Astrocyte (in vitro differentiated cells and primary cell): ENCODE data around the gene MALAT1. TPM values are rescaled to one million over a fixed set of nuclear protein-coding genes. Genes with fewer than 3 reads are reported as not detected.

Source experiments
- DNase-seq: peaks from one replicate; pipeline ENCODE4 v3.0.0-alpha.2; 2010; ENCODE audit warnings: low read depth
- FAIRE-seq: peaks from 2 replicates; lab custom pipeline; 2011; peaks lifted over from hg19 to GRCh38; lab: Jason Lieb, UNC
- H2AFZ ChIP-seq: 2 replicates; pipeline ENCODE4 v1.6.0; 2012; ENCODE audit warnings: low read depth, low read length, inconsistent platforms
- H3K27ac ChIP-seq: 2 replicates; pipeline ENCODE4 v1.5.1; 2011; ENCODE audit warnings: low read depth, low read length, inconsistent platforms
- H3K27me3 ChIP-seq: 2 replicates; pipeline ENCODE4 v1.6.0; 2011; ENCODE audit warnings: low read length, inconsistent platforms; ENCODE audit not compliant: insufficient read depth
- H3K36me3 ChIP-seq: 2 replicates; pipeline ENCODE4 v1.5.1; 2011; ENCODE audit warnings: low read length, inconsistent platforms; ENCODE audit not compliant: insufficient read depth
- H3K4me1 ChIP-seq: 2 replicates; pipeline ENCODE4 v1.5.1; 2011; ENCODE audit warnings: low read length, inconsistent platforms; ENCODE audit not compliant: insufficient read depth
- H3K4me2 ChIP-seq: 2 replicates; pipeline ENCODE4 v1.6.0; 2012; ENCODE audit warnings: low read length, inconsistent platforms
- H3K4me3 ChIP-seq: 2 replicates; pipeline ENCODE4 v1.5.1; 2011; ENCODE audit warnings: low read depth, mild to moderate bottlenecking, low read length, inconsistent platforms; ENCODE audit not compliant: insufficient read depth
- H3K79me2 ChIP-seq: 2 replicates; pipeline ENCODE4 v1.6.0; 2012; ENCODE audit warnings: mild to moderate bottlenecking, low read length, inconsistent platforms; ENCODE audit not compliant: insufficient read depth
- H3K9ac ChIP-seq: 2 replicates; pipeline ENCODE4 v1.6.0; 2012; ENCODE audit warnings: mild to moderate bottlenecking, low read length, inconsistent platforms
- H3K9me3 ChIP-seq: 2 replicates; pipeline ENCODE4 v1.5.1; 2012; ENCODE audit warnings: low read depth, mild to moderate bottlenecking, low read length, inconsistent platforms; ENCODE audit not compliant: insufficient read depth
- H4K20me1 ChIP-seq: 2 replicates; pipeline ENCODE4 v1.6.0; 2012; ENCODE audit warnings: low read length, inconsistent platforms; ENCODE audit not compliant: insufficient read depth
- H3K27ac Mint-ChIP-seq: one replicate; pipeline ENCODE4 v1.8.0; 2021; ENCODE audit warnings: mild to moderate bottlenecking, mixed read lengths; ENCODE audit not compliant: unreplicated experiment
- H3K27me3 Mint-ChIP-seq: one replicate; pipeline ENCODE4 v1.8.0; 2021; ENCODE audit warnings: low read depth, mixed read lengths; ENCODE audit not compliant: unreplicated experiment
- H3K36me3 Mint-ChIP-seq: one replicate; pipeline ENCODE4 v1.8.0; 2021; ENCODE audit warnings: low read depth, mixed read lengths; ENCODE audit not compliant: unreplicated experiment
- H3K4me1 Mint-ChIP-seq: one replicate; pipeline ENCODE4 v1.8.0; 2021; ENCODE audit warnings: low read depth, mixed read lengths; ENCODE audit not compliant: unreplicated experiment
- H3K4me3 Mint-ChIP-seq: one replicate; pipeline ENCODE4 v1.8.0; 2021; ENCODE audit warnings: mild to moderate bottlenecking, moderate library complexity, mixed read lengths; ENCODE audit not compliant: unreplicated experiment
- H3K9me3 Mint-ChIP-seq: one replicate; pipeline ENCODE4 v1.8.0; 2021; ENCODE audit warnings: mild to moderate bottlenecking, mixed read lengths; ENCODE audit not compliant: unreplicated experiment
- CTCF ChIP-seq: IDR thresholded peaks from 2 replicates; pipeline ENCODE4 v1.5.1; 2011; ENCODE audit warnings: low read depth, mild to moderate bottlenecking, inconsistent platforms, low read length, moderate library complexity; ENCODE audit not compliant: insufficient read depth
- EZH2 ChIP-seq: IDR thresholded peaks from 2 replicates; pipeline ENCODE4 v1.6.1; 2012; ENCODE audit warnings: mild to moderate bottlenecking, low read length, inconsistent platforms; ENCODE audit not compliant: insufficient read depth
- total RNA-seq: library from RNA; stranded (reverse); gene quantifications from 2 replicates; pipeline ENCODE4 v1.2.1, GENCODE V29; 2021

Gene MALAT1
- total RNA-seq, 1 donor from 2014 or later, result 8,991 TPM

GRCh38 chr11:65528819-65529350 lies 30.0 kb downstream of the MALAT1 start:
- H2AFZ ChIP-seq, result no peak overlapping the region
- H3K79me2 ChIP-seq, result peaks cover 39% of the 10 kb centered on the region
- peaks cover 20% of the 10 kb centered on the region for H3K36me3 Mint-ChIP-seq

DNA sequence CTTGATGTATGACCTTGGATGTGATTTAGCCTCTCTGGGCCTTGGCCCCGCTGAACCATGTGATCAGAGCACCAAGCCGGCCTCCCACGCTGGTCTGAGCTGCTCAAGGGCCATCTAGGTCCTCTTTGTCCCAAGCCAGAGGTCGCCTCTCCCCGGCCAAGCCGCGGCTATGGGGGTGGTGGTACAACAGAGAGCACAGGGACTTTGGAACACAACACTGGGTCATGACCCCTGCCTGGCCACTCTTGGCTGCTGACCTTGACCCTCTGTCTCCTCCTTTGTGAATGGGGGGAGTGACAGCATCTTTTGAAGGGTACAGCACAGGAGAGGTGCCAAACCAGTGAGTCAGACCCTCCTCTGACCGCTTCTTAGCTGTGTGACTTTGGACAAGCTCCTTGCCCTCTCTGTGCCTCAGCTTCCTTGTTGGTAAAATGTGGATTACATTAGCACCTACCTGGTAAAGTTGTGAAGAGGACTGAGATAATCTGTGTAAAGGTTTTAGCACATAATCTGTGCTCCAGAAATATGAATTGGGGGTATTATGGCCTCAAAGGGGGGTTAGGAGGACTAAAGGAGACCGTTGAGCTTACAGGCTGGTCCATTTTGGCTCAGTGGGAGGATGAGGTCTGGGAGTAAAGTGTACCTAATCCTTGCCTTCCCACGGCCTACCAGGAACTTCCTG lies 30.8 kb downstream of the MALAT1 start:
- no peak for TF ChIP-seq EZH2
- no peak for TF ChIP-seq CTCF

More at GRCh38 chr11:65528819-65529350, 30.0 kb downstream of the MALAT1 start:
- TF ChIP-seq EZH2 (no peak), CTCF (no peak)
- Mint-ChIP-seq H3K27ac (peak overlapping the region; percentile 31), H3K4me1 (peaks cover 19% of the 10 kb centered on the region), H3K27me3 (no peaks in the 10 kb centered on the region), H3K9me3 (peaks cover 4% of the 10 kb centered on the region), H3K4me3 (no peak overlapping the region)
- Histone ChIP-seq H3K9ac (no peak overlapping the region), H3K9me3 (no peaks in the 10 kb centered on the region), H3K27me3 (no peaks in the 10 kb centered on the region), H3K4me3 (no peak overlapping the region), H3K4me2 (no peak overlapping the region), H3K27ac (no peak overlapping the region), H4K20me1 (peaks cover 73% of the 10 kb centered on the region), H3K36me3 (peaks cover 18% of the 10 kb centered on the region), H3K4me1 (peaks cover 14% of the 10 kb centered on the region)
- FAIRE-seq (no peak), DNase-seq (no peak)

GRCh38 chr11:65530157-65530496 lies 31.3 kb downstream of the MALAT1 start:
- Histone ChIP-seq H3K4me3 (no peak overlapping the region), H3K27ac (no peak overlapping the region), H3K9me3 (no peaks in the 10 kb centered on the region), H4K20me1 (peaks cover 82% of the 10 kb centered on the region), H3K27me3 (no peaks in the 10 kb centered on the region), H3K4me1 (peaks cover 10% of the 10 kb centered on the region), H3K4me2 (no peak overlapping the region), H3K36me3 (peaks cover 18% of the 10 kb centered on the region), H2AFZ (no peak overlapping the region), H3K79me2 (peaks cover 37% of the 10 kb centered on the region), H3K9ac (no peak overlapping the region)
- H3K36me3 Mint-ChIP-seq, result peaks cover 21% of the 10 kb centered on the region
- peak overlapping the region; percentile 53 for H3K27ac Mint-ChIP-seq
- H3K4me1 Mint-ChIP-seq, result peaks cover 15% of the 10 kb centered on the region
- H3K9me3 Mint-ChIP-seq, result no peaks in the 10 kb centered on the region
- FAIRE-seq, result no peak
- no peak overlapping the region for H3K4me3 Mint-ChIP-seq
- TF ChIP-seq CTCF (peak; percentile 25), EZH2 (no peak)
- no peak for DNase-seq
- H3K27me3 Mint-ChIP-seq, result no peaks in the 10 kb centered on the region

More for the DNA sequence above, 30.8 kb downstream of the MALAT1 start:
- Mint-ChIP-seq H3K36me3 (peaks cover 18% of the 10 kb centered on the region), H3K27ac (peak overlapping the region; percentile 53), H3K9me3 (no peaks in the 10 kb centered on the region), H3K27me3 (no peaks in the 10 kb centered on the region), H3K4me3 (no peak overlapping the region), H3K4me1 (peaks cover 15% of the 10 kb centered on the region)
- H3K27ac ChIP-seq, result no peak overlapping the region
- H3K4me2 ChIP-seq, result no peak overlapping the region
- no peak overlapping the region for H3K4me3 ChIP-seq
- no peaks in the 10 kb centered on the region for H3K27me3 ChIP-seq
- no peak for DNase-seq
- H3K9me3 ChIP-seq, result no peaks in the 10 kb centered on the region
- peaks cover 39% of the 10 kb centered on the region for H3K79me2 ChIP-seq
- peaks cover 77% of the 10 kb centered on the region for H4K20me1 ChIP-seq
- no peak overlapping the region for H3K9ac ChIP-seq
- FAIRE-seq, result no peak
- H2AFZ ChIP-seq, result no peak overlapping the region
- H3K36me3 ChIP-seq, result peaks cover 18% of the 10 kb centered on the region
- H3K4me1 ChIP-seq, result peaks cover 10% of the 10 kb centered on the region
